ENCODE data around the gene PLPP7.
"Not testable (repeated sequence)": the region's sequence is repeated elsewhere in the genome, so short reads cannot be mapped to it uniquely, and the experiment has no call there.

The PLPP7 gene

GRCh38 chr9:131270171-131271015 is 19.1 kb upstream of the PLPP7 start:
- no peak for DNase-seq

DNA sequence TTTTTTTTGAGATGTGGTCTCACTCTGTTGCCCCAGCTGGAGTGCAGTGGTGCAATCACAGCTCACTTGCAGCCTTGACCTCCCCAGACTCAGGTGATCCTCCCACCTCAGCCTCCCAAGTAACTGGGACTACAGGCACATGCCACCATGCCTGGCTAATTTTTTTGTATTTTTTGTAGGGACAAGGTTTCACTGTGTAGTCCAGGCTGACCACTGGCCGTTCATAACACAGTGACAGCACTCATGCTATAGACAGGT is 18.6 kb upstream of the PLPP7 start:
- not testable (repeated sequence) for DNase-seq

- no peak for DNase-seq
Measured at GRCh38 chr9:131271506-131271931, 18.0 kb upstream of the PLPP7 start.

GRCh38 chr9:131272212-131272611 is 17.3 kb upstream of the PLPP7 start:
- DNase-seq: no peak

DNA sequence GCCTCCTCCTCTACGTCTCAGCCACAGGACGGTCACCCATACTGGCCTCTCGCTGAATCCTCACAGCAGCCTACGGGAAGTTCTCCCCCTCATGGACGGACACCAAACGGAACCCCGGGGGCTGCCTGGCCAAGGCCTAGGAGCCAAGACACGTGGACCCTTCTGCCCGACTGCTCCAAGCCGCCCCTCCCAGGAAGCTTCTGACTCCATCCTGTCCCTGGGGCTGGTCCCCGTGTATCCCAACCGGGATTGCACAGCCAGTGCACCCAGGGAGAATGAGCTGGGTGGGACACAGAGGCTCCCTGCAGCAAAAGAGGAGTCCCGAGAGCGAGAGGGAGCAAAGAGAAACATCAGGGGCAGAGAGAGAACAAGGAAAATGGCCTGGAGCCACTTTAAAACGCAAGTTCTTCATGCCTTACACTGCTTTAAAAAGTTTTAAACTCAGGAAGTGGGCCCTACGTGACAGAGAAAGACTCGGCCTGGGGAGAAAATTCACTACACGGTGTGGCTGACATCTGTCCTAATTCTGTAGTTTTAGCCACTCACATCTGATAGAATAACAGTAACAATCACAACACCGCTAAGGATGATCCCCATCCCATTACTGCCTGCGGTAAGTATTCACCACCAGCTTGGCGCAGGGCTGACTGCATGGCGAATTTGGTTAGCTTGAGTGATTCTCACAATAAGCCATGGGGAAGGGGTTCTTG is 16.2 kb upstream of the PLPP7 start:
- no peak for DNase-seq

GRCh38 chr9:131273856-131274673 is 15.5 kb upstream of the PLPP7 start:
- no peak for DNase-seq

GRCh38 chr9:131274674-131275331 is 14.7 kb upstream of the PLPP7 start:
- DNase-seq: no peak

DNA sequence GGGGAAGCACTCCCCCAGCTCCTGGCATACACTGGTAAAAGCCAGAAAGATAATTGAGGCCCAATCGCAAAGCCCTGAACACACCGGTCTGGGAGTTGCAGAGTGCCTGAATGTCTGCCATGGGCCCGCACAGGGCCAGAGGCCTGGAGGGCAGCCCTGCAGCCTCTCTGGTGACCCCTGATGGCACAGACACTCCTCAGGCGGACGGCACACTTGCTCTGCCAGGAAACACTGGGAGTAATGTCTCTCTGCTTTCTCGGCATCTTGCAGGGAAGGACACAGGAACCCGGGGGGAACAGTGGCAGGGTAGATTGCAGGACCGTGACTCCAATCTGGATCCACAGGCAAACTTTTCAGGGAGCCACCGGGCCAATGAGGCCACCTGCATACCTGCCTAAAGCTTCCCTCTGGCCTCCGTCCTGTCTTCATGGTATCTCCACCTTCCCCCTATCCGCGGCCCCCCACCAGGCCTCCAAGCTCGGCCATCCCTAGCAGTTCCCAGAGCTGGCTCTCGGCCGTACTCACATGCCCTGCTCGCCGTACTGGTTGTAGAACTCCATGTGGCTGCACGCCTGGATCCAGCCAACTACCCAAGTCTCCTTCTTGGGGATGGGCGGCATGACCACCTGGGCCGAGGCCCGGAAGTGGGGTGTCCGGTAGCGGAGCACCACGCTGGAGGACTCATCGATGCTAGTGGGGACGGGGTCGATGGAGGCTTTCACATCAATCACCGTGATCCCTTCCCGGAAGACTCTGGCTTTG is 14.0 kb upstream of the PLPP7 start:
- DNase-seq: no peak

DNA sequence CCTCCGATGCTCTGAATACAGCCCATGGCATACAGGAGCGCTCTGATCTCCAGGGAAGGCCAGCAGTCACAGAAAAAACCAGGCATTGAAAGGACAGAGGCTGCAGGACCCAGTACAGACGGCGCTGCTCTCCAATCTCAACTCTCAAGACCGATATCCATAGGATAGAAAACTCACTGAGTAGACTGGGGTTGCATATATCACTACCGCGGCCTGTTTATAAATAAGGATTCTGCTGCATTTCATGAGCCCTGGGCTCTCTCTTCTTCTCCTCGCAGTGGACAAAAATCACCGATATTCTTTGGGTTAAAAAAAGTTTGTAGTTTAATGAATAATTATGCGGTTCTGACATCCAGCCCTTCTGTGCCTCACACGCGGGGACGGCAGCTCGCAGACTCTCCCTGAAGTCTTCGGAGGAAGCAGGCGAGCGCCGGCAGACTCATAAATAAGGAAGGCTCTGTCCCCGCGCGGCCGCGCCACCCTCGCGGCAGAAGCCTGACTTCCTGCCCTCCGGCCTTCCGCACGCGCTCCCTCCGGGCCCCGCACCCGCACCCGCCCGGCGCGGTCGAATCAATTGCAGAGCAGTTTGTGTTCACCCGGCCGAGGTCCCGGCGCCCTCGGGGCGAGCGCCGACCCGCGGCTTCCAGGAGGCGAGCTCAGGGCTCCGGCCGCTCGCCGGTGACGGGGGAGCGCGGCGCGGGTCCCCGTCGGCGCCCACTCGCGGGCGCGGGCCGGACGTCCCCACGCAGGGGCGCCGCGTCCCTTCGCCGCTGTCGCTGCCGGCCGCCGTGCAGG is 13.2 kb upstream of the PLPP7 start, which contains the start of gene FAM78A:
Gene FAM78A (minus strand): TSS at position 417 of the 795 bp plus-strand sequence. CDS start 331 bp downstream, at position 86.
- no peak for DNase-seq

DNA sequence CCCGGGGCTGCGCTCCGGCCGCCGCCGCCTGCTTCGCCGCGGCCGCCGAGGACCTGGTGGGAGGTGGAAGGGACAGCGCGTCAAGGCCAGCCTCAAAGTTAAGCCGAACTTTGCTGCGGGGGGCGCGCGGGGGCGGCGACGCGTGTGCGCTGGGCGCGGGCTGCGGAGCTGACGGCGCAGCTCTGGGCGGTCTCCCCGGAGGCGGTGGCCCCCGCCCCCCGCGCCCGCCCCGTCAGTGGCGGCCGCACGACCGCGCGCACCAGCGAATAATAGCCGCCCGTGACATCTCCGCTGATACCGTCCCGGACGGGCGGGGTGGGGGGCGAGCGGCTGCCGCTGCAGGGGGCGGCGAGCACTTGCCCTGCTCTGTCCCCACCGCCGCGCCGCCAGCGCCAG is 12.6 kb upstream of the PLPP7 start:
- DNase-seq: no peak

DNA sequence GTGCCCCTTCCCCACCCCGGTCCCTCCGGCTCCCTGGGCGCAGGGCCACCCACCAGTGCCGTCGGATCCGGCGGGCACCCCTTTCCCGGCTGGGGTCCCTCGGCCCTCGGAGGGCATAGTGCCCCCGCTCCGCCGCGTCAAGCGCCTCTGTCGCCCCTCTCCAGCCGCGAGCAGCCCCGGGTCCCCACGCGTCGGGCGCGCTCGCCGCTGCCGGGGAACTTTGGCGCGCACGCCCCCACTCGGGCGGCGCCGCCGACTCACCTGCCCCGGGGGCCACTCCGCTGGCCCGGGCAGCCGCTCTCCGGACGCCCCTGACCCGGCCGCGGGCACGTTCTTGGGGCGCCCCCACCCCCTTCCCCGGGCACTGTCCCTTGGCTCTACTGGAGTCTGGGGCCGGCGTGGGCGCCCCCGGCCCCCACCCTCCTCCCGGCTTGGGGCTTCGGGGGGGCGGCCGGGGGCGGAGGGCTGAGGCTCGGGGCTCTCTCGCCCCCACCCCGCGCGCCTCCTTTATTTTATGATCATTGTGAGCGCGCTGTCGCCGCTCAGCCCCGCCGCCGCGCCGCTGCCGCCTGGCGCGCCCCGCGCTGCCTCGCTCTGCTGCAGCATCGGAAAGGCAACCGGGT is 12.1 kb upstream of the PLPP7 start:
- DNase-seq: no peak

- no peak for DNase-seq
Measured at GRCh38 chr9:131277910-131278701, 11.4 kb upstream of the PLPP7 start.

GRCh38 chr9:131278702-131279111 is 10.8 kb upstream of the PLPP7 start:
- DNase-seq: no peak

GRCh38 chr9:131279196-131279862 is 10.2 kb upstream of the PLPP7 start:
- DNase-seq: no peak

DNA sequence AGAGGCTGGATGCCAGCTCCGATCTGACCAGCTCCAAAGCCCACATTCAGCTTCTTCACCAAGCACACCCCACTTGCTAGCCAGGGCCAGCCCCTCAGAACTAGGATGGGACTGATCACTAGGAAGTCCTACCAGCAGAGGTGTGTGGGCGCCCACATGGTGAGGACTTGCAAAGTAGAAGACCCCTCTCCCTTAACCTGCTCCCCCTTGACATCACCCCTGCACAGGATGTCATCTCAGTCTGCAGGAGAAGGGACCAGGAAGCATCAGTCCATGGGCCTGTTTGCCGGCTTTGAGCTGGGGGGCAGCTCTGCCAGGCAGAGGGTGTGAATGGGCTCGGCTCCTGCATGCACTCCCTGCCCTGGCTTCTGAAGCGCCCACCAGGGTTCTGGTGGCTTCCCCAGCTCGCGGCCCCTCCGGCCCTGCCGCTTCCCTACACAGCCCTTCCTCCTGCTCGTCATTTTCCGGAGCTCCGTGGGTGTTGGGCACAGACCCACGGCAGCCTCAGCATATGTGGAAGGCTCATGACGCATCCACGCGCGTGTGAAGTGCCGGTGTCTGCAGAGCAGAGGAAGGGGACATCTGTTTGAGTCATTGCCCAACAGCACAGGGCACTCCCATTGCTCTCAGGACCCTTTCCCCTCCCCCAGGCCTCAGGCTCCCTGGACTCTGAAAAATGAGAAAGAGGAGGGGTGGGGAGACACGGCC is 9.5 kb upstream of the PLPP7 start:
- DNase-seq: no peak

- no peak for DNase-seq
Measured at GRCh38 chr9:131280660-131281059, 8.9 kb upstream of the PLPP7 start.

DNA sequence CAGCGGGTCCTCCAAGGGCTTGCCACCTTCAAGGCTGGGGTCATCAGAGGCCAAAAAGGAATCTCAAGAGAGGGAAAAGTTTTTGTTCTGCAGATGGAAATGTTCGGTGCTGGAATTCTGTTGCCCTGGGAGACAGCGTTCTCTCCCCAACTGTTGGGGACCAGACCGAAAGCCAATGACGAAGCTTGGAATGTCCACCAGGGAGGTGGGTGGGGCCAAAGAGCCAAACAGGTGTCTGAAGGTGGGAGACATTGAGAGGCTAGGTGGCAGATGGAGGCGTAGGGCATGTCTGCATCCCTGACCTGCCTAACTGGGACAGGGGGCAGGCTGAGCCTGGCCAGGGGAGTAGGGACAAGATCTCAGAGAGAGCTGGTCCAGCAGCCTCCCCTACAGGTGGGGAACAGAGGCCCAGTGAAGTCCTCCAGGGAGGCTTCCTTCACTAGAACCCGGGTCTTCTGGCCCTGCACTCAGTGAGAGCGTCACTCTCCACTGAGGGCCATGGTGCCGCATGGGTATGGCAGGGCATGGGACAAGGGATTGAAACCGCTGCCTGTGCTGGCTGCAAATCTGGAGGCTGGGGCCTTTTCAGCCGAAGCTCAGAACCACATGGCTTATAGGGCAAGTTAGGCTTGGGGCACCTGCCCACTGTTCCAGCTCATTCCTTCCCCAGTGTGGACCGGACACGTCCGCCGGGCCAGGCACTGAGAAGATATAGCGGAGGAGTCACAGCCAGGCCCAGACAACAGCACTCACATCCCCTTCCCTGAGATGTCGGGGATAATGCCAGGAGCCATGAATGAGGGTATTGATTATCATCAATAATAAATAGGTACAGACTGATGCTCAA is 8.2 kb upstream of the PLPP7 start:
- no peak for DNase-seq

- no peak for DNase-seq
Measured at GRCh38 chr9:131282175-131282574, 7.3 kb upstream of the PLPP7 start.
